T-helper 2 cell treated with Interferon-gamma antibody and Interleukin-4, amounts not matched to agents 100 ng/mL and 5 ng/mL, for 36 hours (primary cell): ENCODE results near the gene FKBP9. TPM values are rescaled to one million over a fixed set of nuclear protein-coding genes. Genes with fewer than 3 reads are reported as not detected.

Source experiments
- intact Hi-C: fragments of 100-400 bp; cut with micrococcal nuclease; formaldehyde crosslinking; loops from one replicate; pipeline ENCODE4 v1.15.1; 2023
- total RNA-seq: library from RNA; stranded (reverse); gene quantifications from 2 replicates; pipeline ENCODE4 v1.2.3, GENCODE V29; 2022

Gene FKBP9
- total RNA-seq, 1 donor from 2014 or later, result 1.3 TPM

- intact Hi-C loops, result loop anchor here (1.0 to 2.0 kb wide), 3 partner anchors 9 to 361 kb away; partner anchors contain the start of gene NT5C3A
These were observed 96.5 kb downstream of the FKBP9 start for GRCh38 chr7:33053721-33054120.

GRCh38 chr7:33054261-33054964, 97.2 kb downstream of the FKBP9 start:
- intact Hi-C loops, result loop anchor here (1.0 to 2.0 kb wide), 2 partner anchors 8 to 14 kb away; partner anchors contain the start of gene NT5C3A

- intact Hi-C loops, result loop anchor here (2.0 kb wide), 1 partner anchor 14 kb away; no protein-coding TSS in a partner anchor
These were observed 97.9 kb downstream of the FKBP9 start for GRCh38 chr7:33055158-33055557.

Other genes with a start within 250 kb of the FKBP9 start
- gene KBTBD2, start 65.7 kb upstream of the FKBP9 start, total RNA-seq, result 36.8 and 38.5 TPM in 2 replicates
- gene NT5C3A, start 105.3 kb downstream of the FKBP9 start, total RNA-seq, result 35.5 and 37.3 TPM in 2 replicates
- 11.2 and 16.2 TPM in 2 replicates for gene RP9, start 152.0 kb downstream of the FKBP9 start, total RNA-seq
- 7.7 and 9.2 TPM in 2 replicates for gene BBS9, start 172.1 kb downstream of the FKBP9 start, total RNA-seq